PC-3 (cell line): ENCODE measurements around the gene NDUFAB1. TPM values are rescaled to one million over a fixed set of nuclear protein-coding genes. Genes with fewer than 3 reads are reported as not detected.
"Not testable (repeated sequence)": the region's sequence is repeated elsewhere in the genome, so short reads cannot be mapped to it uniquely, and the experiment has no call there.

ENCODE experiments used
- ATAC-seq: fragments of 200-7000 bp; cut with Tn5 transposase; 2 replicates; pipeline ENCODE4 v1.9.1; 2020; ENCODE audit warnings: mild to moderate bottlenecking, moderate library complexity
- BruUV-seq: library from RNA; stranded (reverse); fragments of 400-500 nt; replicated peaks from 2 replicates; lab custom pipeline; 2021; lab: Mats Ljungman, UMichigan
- CTCF ChIA-PET: fragments of 300-600 bp; sonication (Branson Sonifier 250); formaldehyde crosslinking; loops from one replicate; lab custom pipeline; 2022; ENCODE audit warnings: antibody characterized with exemption; lab: Charles Lee
- POLR2A ChIA-PET: fragments of 300-600 bp; sonication (Branson Sonifier 250); formaldehyde crosslinking; loops from one replicate; lab custom pipeline; 2022; ENCODE audit warnings: antibody characterized with exemption; ENCODE audit not compliant: unreplicated experiment; lab: Charles Lee
- DNase-seq: peaks from one replicate; pipeline ENCODE4 v3.0.0-alpha.2; 2015
- H2AFZ ChIP-seq: fragments of 300-600 bp; sonication (generic); 2 replicates; pipeline ENCODE4 v1.6.0; 2016; ENCODE audit warnings: antibody characterized with exemption, low read length
- H3F3A ChIP-seq: fragments of 300-600 bp; sonication (generic); one replicate; pipeline ENCODE4 v1.6.0; 2017; ENCODE audit warnings: antibody characterized with exemption, low read length, control low read depth, mild to moderate bottlenecking; ENCODE audit not compliant: unreplicated experiment
- H3K27ac ChIP-seq: fragments of 300-600 bp; sonication (generic); 2 replicates; pipeline ENCODE4 v1.5.1; 2016; ENCODE audit warnings: mild to moderate bottlenecking, low read length
- H3K27me3 ChIP-seq: fragments of 300-600 bp; sonication (generic); 2 replicates; pipeline ENCODE4 v1.6.1; 2016; ENCODE audit warnings: low read length, mixed read lengths
- H3K36me3 ChIP-seq: fragments of 300-600 bp; sonication (generic); 2 replicates; pipeline ENCODE4 v1.6.1; 2016; ENCODE audit warnings: low read depth, mixed run types, low read length, mixed read lengths
- H3K4me1 ChIP-seq: fragments of 300-600 bp; sonication (generic); 2 replicates; pipeline ENCODE4 v1.5.1; 2016; ENCODE audit warnings: low read length; ENCODE audit not compliant: insufficient read depth
- H3K4me2 ChIP-seq: fragments of 300-600 bp; sonication (generic); 2 replicates; pipeline ENCODE4 v1.6.0; 2016; ENCODE audit warnings: low read length
- H3K4me3 ChIP-seq: fragments of 300-600 bp; sonication (generic); 2 replicates; pipeline ENCODE4 v1.5.1; 2016; ENCODE audit warnings: mild to moderate bottlenecking, low read length, mixed read lengths
- H3K79me2 ChIP-seq: fragments of 300-600 bp; sonication (generic); 2 replicates; pipeline ENCODE4 v1.6.1; 2017; ENCODE audit warnings: low read length, mixed read lengths
- H3K9ac ChIP-seq: fragments of 300-600 bp; sonication (generic); 2 replicates; pipeline ENCODE4 v1.6.0; 2016; ENCODE audit warnings: mild to moderate bottlenecking, low read length
- H3K9me2 ChIP-seq: fragments of 300-600 bp; sonication (generic); replicated peaks from 2 replicates; pipeline ENCODE4 v1.6.1; 2016; ENCODE audit warnings: mixed run types, low read length, mixed read lengths
- H3K9me3 ChIP-seq: fragments of 300-600 bp; sonication (generic); 2 replicates; pipeline ENCODE4 v1.6.1; 2016; ENCODE audit warnings: low read length, mixed read lengths
- H4K20me1 ChIP-seq: fragments of 300-600 bp; sonication (generic); 2 replicates; pipeline ENCODE4 v1.6.1; 2016; ENCODE audit warnings: low read length, mixed read lengths
- CTCF ChIP-seq: fragments of 300-600 bp; sonication (generic); conservative IDR thresholded peaks from 2 replicates; pipeline ENCODE4 v1.5.1; 2017; ENCODE audit warnings: antibody characterized with exemption, low read depth, mild to moderate bottlenecking, low read length
- EZH2 ChIP-seq: fragments of 300-600 bp; sonication (generic); IDR thresholded peaks from one replicate; pipeline ENCODE4 v1.6.1; 2017; ENCODE audit warnings: antibody characterized with exemption, mild to moderate bottlenecking, low read length; ENCODE audit not compliant: unreplicated experiment
- EZH2phosphoT487 ChIP-seq: fragments of 300-600 bp; sonication (generic); IDR thresholded peaks from 2 replicates; pipeline ENCODE4 v1.6.1; 2018; ENCODE audit warnings: mild to moderate bottlenecking, antibody characterized with exemption, low read length, borderline replicate concordance
- intact Hi-C: fragments of 100-400 bp; cut with micrococcal nuclease; formaldehyde crosslinking; loops from 2 replicates; pipeline ENCODE4 v1.9.0; 2023
- total RNA-seq: library from RNA; depleted of rRNA; stranded (reverse); fragments of >200 nt; gene quantifications from 2 replicates; pipeline ENCODE4 v1.2.3, GENCODE V29; 2014

The NDUFAB1 gene
- total RNA-seq, 1 experiment from 2014 or later = 228 TPM

- Histone ChIP-seq H3F3A (no peaks in the 10 kb centered on the region), H2AFZ (no peak overlapping the region), H3K27ac (no peak overlapping the region), H3K9me3 (no peaks in the 10 kb centered on the region), H3K9ac (no peak overlapping the region), H3K79me2 (no peaks in the 10 kb centered on the region), H3K27me3 (no peaks in the 10 kb centered on the region), H4K20me1 (no peaks in the 10 kb centered on the region), H3K36me3 (no peaks in the 10 kb centered on the region; the same call in 1 of the 2 replicates), H3K9me2 (no peaks in the 10 kb centered on the region), H3K4me1 (peaks cover 11% of the 10 kb centered on the region), H3K4me3 (no peak overlapping the region), H3K4me2 (no peak overlapping the region)
- DNase-seq (no peak), ATAC-seq (no peak)
- TF ChIP-seq EZH2 (no peak), CTCF (no peak)
- intact Hi-C loops = loop anchor here (10.0 kb wide), 1 partner anchor 80 kb away; no protein-coding TSS in a partner anchor
- no TSS peak for BruUV-seq
- POLR2A ChIA-PET = no interaction called here
- CTCF ChIA-PET = no interaction called here
Observed at GRCh38 chr16:23544436-23544835, 51.7 kb downstream of the NDUFAB1 start.

- intact Hi-C loops = loop anchor here (2.0 to 10.0 kb wide), 2 partner anchors 16 to 76 kb away; partner anchors contain the start of genes EARS2 and UBFD1
- H2AFZ ChIP-seq, POLR2A ChIA-PET, DNase-seq, H3K4me3 ChIP-seq, H3K9me3 ChIP-seq, H4K20me1 ChIP-seq, H3K27ac ChIP-seq, H3F3A ChIP-seq, BruUV-seq, H3K9ac ChIP-seq, H3K36me3 ChIP-seq, H3K9me2 ChIP-seq, H3K4me2 ChIP-seq, H3K79me2 ChIP-seq, H3K27me3 ChIP-seq: not testable (repeated sequence)
- ATAC-seq = peak; percentile 4; the same call in 1 of the 2 replicates
- CTCF ChIA-PET = interaction anchor here (0.9 kb wide), 1 partner anchor 17 kb away, joined by 4 read pairs; the partner anchor contains the start of gene UBFD1
- H3K4me1 ChIP-seq = peaks cover 24% of the 10 kb centered on the region
Observed at GRCh38 chr16:23540817-23541178, 55.3 kb downstream of the NDUFAB1 start.

GRCh38 chr16:23539984-23540816 lies 55.9 kb downstream of the NDUFAB1 start:
- H3F3A ChIP-seq = no peaks in the 10 kb centered on the region
- no peaks in the 10 kb centered on the region for H3K79me2 ChIP-seq
- no peak for TF ChIP-seq EZH2
- TF ChIP-seq CTCF = no peak
- TF ChIP-seq EZH2phosphoT487 = no peak
- no peaks in the 10 kb centered on the region for H3K9me2 ChIP-seq
- H3K36me3 ChIP-seq = no peaks in the 10 kb centered on the region
- ChIA-PET CTCF (interaction anchor here (0.9 kb wide), 1 partner anchor 17 kb away, joined by 4 read pairs; the partner anchor contains the start of gene UBFD1), POLR2A (interaction anchor here (0.6 to 0.9 kb wide), 2 partner anchors 17 to 91 kb away, joined by 4 to 6 read pairs; partner anchors contain the start of genes EARS2 and UBFD1)
- H3K4me3 ChIP-seq = no peak overlapping the region
- no peaks in the 10 kb centered on the region for H3K27me3 ChIP-seq
- no peaks in the 10 kb centered on the region for H4K20me1 ChIP-seq
- no peak overlapping the region for H2AFZ ChIP-seq
- intact Hi-C loops = loop anchor here (2.0 to 10.0 kb wide), 2 partner anchors 17 to 75 kb away; partner anchors contain the start of genes EARS2 and UBFD1
- H3K9ac ChIP-seq = no peak overlapping the region
- peaks cover 24% of the 10 kb centered on the region for H3K4me1 ChIP-seq
- peak overlapping the region; percentile 53 for H3K27ac ChIP-seq
- peak overlapping the region; percentile 49 for H3K4me2 ChIP-seq
- ATAC-seq (peak; percentile 96), DNase-seq (peak; percentile 81)
- H3K9me3 ChIP-seq = no peaks in the 10 kb centered on the region
- BruUV-seq = no TSS peak
